ENCODE results near the gene RRAD.

The RRAD gene

GRCh38 chr16:66954097-66954659 lies 28.8 kb upstream of the RRAD start:
- H3K4me3 ChIP-seq (ENCODE audit: low read depth, low read length): no peak overlapping the region
- TF ChIP-seq CTCF (IDR thresholded peaks at IDR 0.05; ENCODE audit: control insufficient read depth, extremely low read depth, insufficient read depth): peak; percentile 94
- no peak for DNase-seq (ENCODE audit: low read depth)

- no peak for DNase-seq (ENCODE audit: low read depth)
- TF ChIP-seq CTCF (IDR thresholded peaks at IDR 0.05; ENCODE audit: control insufficient read depth, extremely low read depth, insufficient read depth): no peak
- no peak overlapping the region for H3K4me3 ChIP-seq (ENCODE audit: low read depth, low read length)
These were observed 28.2 kb upstream of the RRAD start for GRCh38 chr16:66953462-66954096.

GRCh38 chr16:66952430-66953110 lies 27.2 kb upstream of the RRAD start:
- no peak for TF ChIP-seq CTCF (IDR thresholded peaks at IDR 0.05; ENCODE audit: control insufficient read depth, extremely low read depth, insufficient read depth)
- DNase-seq (ENCODE audit: low read depth): no peak
- H3K4me3 ChIP-seq (ENCODE audit: low read depth, low read length): no peak overlapping the region

GRCh38 chr16:66950971-66951790 lies 25.8 kb upstream of the RRAD start:
- no peak for DNase-seq (ENCODE audit: low read depth)
- TF ChIP-seq CTCF (IDR thresholded peaks at IDR 0.05; ENCODE audit: control insufficient read depth, extremely low read depth, insufficient read depth): no peak
- H3K4me3 ChIP-seq (ENCODE audit: low read depth, low read length): no peak overlapping the region

- no peak overlapping the region for H3K4me3 ChIP-seq (ENCODE audit: low read depth, low read length)
- no peak for TF ChIP-seq CTCF (IDR thresholded peaks at IDR 0.05; ENCODE audit: control insufficient read depth, extremely low read depth, insufficient read depth)
- DNase-seq (ENCODE audit: low read depth): no peak
These were observed 25.1 kb upstream of the RRAD start for GRCh38 chr16:66950437-66950836.

- TF ChIP-seq CTCF (IDR thresholded peaks at IDR 0.05; ENCODE audit: control insufficient read depth, extremely low read depth, insufficient read depth): no peak
- DNase-seq (ENCODE audit: low read depth): no peak
- H3K4me3 ChIP-seq (ENCODE audit: low read depth, low read length): no peak overlapping the region
These were observed 24.1 kb upstream of the RRAD start for GRCh38 chr16:66949472-66949871.
